CD4-positive, alpha-beta T cell treated with Interleukin-15 for 1 hour (primary cell): ENCODE measurements around the gene FCN3.
"Not testable (repeated sequence)": the region's sequence is repeated elsewhere in the genome, so short reads cannot be mapped to it uniquely, and the experiment has no call there.

ENCODE experiments used
- DNase-seq: peaks from one replicate; pipeline ENCODE4 v3.0.0-alpha.2; 2020

FCN3 gene

GRCh38 chr1:27374362-27375086 is at the start of gene FCN3:
TSS of gene FCN3 (minus strand) at chr1:27374824. CDS start at chr1:27374818, 6 bp downstream.
- no peak for DNase-seq

- DNase-seq = no peak
These were observed 49.1 kb upstream of the FCN3 start for GRCh38 chr1:27423709-27424108.

- peak; percentile 31 for DNase-seq
These were observed 43.9 kb upstream of the FCN3 start for GRCh38 chr1:27418326-27419185.

- DNase-seq = no peak
These were observed 43.1 kb upstream of the FCN3 start for GRCh38 chr1:27417713-27418112.

- DNase-seq = peak; percentile 69
These were observed 41.9 kb upstream of the FCN3 start for GRCh38 chr1:27416387-27417111.

GRCh38 chr1:27414091-27414490 is 39.5 kb upstream of the FCN3 start:
- no peak for DNase-seq

GRCh38 chr1:27413004-27413403 is 38.4 kb upstream of the FCN3 start:
- DNase-seq = no peak

- no peak for DNase-seq
These were observed 37.9 kb upstream of the FCN3 start for GRCh38 chr1:27412502-27412901.

GRCh38 chr1:27410709-27411108 is 36.1 kb upstream of the FCN3 start:
- no peak for DNase-seq

- DNase-seq = no peak
These were observed 35.0 kb upstream of the FCN3 start for GRCh38 chr1:27409669-27410068.

- DNase-seq = no peak
These were observed 33.5 kb upstream of the FCN3 start for GRCh38 chr1:27408151-27408550.

GRCh38 chr1:27406791-27407190 is 32.2 kb upstream of the FCN3 start:
- DNase-seq = not testable (repeated sequence)

GRCh38 chr1:27406362-27406680 is 31.7 kb upstream of the FCN3 start:
- DNase-seq = no peak

- DNase-seq = not testable (repeated sequence)
These were observed 31.2 kb upstream of the FCN3 start for GRCh38 chr1:27405598-27406361.

- DNase-seq = no peak
These were observed 30.4 kb upstream of the FCN3 start for GRCh38 chr1:27405074-27405473.

GRCh38 chr1:27403931-27404330 is 29.3 kb upstream of the FCN3 start:
- no peak for DNase-seq

- peak; percentile 53 for DNase-seq
These were observed 28.6 kb upstream of the FCN3 start for GRCh38 chr1:27403065-27403726.

- peak; percentile 39 for DNase-seq
These were observed 27.7 kb upstream of the FCN3 start for GRCh38 chr1:27402349-27402754.

GRCh38 chr1:27400963-27401341 is 26.3 kb upstream of the FCN3 start:
- no peak for DNase-seq

GRCh38 chr1:27400082-27400962 is 25.7 kb upstream of the FCN3 start:
- DNase-seq = no peak
